ENCODE data around the gene BAZ1B. TPM values are rescaled to one million over a fixed set of nuclear protein-coding genes. Genes with fewer than 3 reads are reported as not detected.
"Not testable (repeated sequence)": the region's sequence is repeated elsewhere in the genome, so short reads cannot be mapped to it uniquely, and the experiment has no call there.

The BAZ1B gene
- polyA plus RNA-seq, 1 donor from 2014 or later: 35.0 TPM

DNA sequence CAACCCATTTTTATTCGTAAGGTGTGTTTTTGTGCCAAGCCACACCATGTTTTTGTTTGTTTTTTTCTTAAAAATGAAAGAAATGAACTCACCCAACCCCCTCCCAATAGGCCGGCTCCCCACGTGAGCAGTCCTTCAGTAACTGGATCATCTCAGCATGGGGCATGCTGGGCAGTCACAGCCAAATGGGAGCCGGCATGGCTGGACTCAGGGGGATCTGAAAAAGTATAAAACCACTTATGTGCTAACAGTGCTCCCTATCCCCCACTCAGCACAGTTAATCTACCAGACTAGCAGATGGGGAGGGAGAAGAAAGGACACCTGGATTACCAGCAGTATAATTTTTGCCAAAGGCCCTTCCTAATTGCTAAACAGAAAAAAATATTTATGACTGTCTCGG lies 39.3 kb downstream of the BAZ1B start:
- Histone ChIP-seq H3K27me3 (ENCODE audit: insufficient read depth, low read depth, low read length) (no peaks in the 10 kb centered on the region), H3K4me3 (ENCODE audit: low read length) (no peak overlapping the region), H3K79me2 (replicated peaks; ENCODE audit: insufficient read depth, low read length) (peaks cover 10% of the 10 kb centered on the region), H4K20me1 (ENCODE audit: insufficient read depth) (no peaks in the 10 kb centered on the region), H3K27ac (ENCODE audit: low read length) (no peak overlapping the region), H3K36me3 (ENCODE audit: insufficient read depth, low read length) (peaks cover 4% of the 10 kb centered on the region), H2AFZ (ENCODE audit: low read depth, low read length) (no peak overlapping the region), H3K9ac (ENCODE audit: low read length) (no peak overlapping the region), H3F3A (ENCODE audit: insufficient read depth, low read length, poor library complexity, severe bottlenecking) (no peaks in the 10 kb centered on the region), H3K9me3 (ENCODE audit: low read length) (no peaks in the 10 kb centered on the region), H3K4me2 (ENCODE audit: low read length) (no peak overlapping the region), H3K9me2 (ENCODE audit: insufficient read depth, low read length) (no peaks in the 10 kb centered on the region)
- TF ChIP-seq EZH2 (IDR thresholded peaks at IDR 0.05; ENCODE audit: borderline replicate concordance, insufficient read depth, low read length, poor library complexity, severe bottlenecking) (no peak), MXI1 (conservative IDR thresholded peaks at IDR 0.05; ENCODE audit: poor library complexity, severe bottlenecking) (no peak), POLR2AphosphoS5 (IDR thresholded peaks at IDR 0.05) (no peak), REST (IDR thresholded peaks at IDR 0.05; ENCODE audit: borderline replicate concordance) (no peak), EP300 (conservative IDR thresholded peaks at IDR 0.05; ENCODE audit: poor library complexity, severe bottlenecking) (no peak), RAD21 (conservative IDR thresholded peaks at IDR 0.05) (no peak), SMC3 (conservative IDR thresholded peaks at IDR 0.05; ENCODE audit: poor library complexity) (no peak), TAF1 (IDR thresholded peaks at IDR 0.05; ENCODE audit: low read depth) (no peak)
- TF ChIP-seq, protein P1, sequence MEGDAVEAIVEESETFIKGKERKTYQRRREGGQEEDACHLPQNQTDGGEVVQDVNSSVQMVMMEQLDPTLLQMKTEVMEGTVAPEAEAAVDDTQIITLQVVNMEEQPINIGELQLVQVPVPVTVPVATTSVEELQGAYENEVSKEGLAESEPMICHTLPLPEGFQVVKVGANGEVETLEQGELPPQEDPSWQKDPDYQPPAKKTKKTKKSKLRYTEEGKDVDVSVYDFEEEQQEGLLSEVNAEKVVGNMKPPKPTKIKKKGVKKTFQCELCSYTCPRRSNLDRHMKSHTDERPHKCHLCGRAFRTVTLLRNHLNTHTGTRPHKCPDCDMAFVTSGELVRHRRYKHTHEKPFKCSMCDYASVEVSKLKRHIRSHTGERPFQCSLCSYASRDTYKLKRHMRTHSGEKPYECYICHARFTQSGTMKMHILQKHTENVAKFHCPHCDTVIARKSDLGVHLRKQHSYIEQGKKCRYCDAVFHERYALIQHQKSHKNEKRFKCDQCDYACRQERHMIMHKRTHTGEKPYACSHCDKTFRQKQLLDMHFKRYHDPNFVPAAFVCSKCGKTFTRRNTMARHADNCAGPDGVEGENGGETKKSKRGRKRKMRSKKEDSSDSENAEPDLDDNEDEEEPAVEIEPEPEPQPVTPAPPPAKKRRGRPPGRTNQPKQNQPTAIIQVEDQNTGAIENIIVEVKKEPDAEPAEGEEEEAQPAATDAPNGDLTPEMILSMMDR (IDR thresholded peaks at IDR 0.05; ENCODE audit: poor library complexity, severe bottlenecking): no peak

- not testable (repeated sequence) for H4K20me1 ChIP-seq (ENCODE audit: insufficient read depth); H3K9me2 ChIP-seq (ENCODE audit: insufficient read depth, low read length); H3K9ac ChIP-seq (ENCODE audit: low read length); H3F3A ChIP-seq (ENCODE audit: insufficient read depth, low read length, poor library complexity, severe bottlenecking); H3K27ac ChIP-seq (ENCODE audit: low read length); H3K4me3 ChIP-seq (ENCODE audit: low read length); H2AFZ ChIP-seq (ENCODE audit: low read depth, low read length); H3K27me3 ChIP-seq (ENCODE audit: insufficient read depth, low read depth, low read length); H3K9me3 ChIP-seq (ENCODE audit: low read length); H3K4me2 ChIP-seq (ENCODE audit: low read length)
- peaks cover 15% of the 10 kb centered on the region for H3K36me3 ChIP-seq (ENCODE audit: insufficient read depth, low read length)
- peaks cover 10% of the 10 kb centered on the region for H3K79me2 ChIP-seq (replicated peaks; ENCODE audit: insufficient read depth, low read length)
Measured at GRCh38 chr7:73481521-73481920, 40.6 kb downstream of the BAZ1B start.

GRCh38 chr7:73478549-73478948 lies 43.5 kb downstream of the BAZ1B start:
- TF ChIP-seq EZH2 (IDR thresholded peaks at IDR 0.05; ENCODE audit: borderline replicate concordance, insufficient read depth, low read length, poor library complexity, severe bottlenecking) (no peak), TAF1 (IDR thresholded peaks at IDR 0.05; ENCODE audit: low read depth) (no peak), REST (IDR thresholded peaks at IDR 0.05; ENCODE audit: borderline replicate concordance) (no peak), EP300 (conservative IDR thresholded peaks at IDR 0.05; ENCODE audit: poor library complexity, severe bottlenecking) (no peak), SMC3 (conservative IDR thresholded peaks at IDR 0.05; ENCODE audit: poor library complexity) (no peak), RAD21 (conservative IDR thresholded peaks at IDR 0.05) (no peak), POLR2AphosphoS5 (IDR thresholded peaks at IDR 0.05) (no peak), MXI1 (conservative IDR thresholded peaks at IDR 0.05; ENCODE audit: poor library complexity, severe bottlenecking) (no peak)
- TF ChIP-seq, protein P1 (IDR thresholded peaks at IDR 0.05; ENCODE audit: poor library complexity, severe bottlenecking): no peak
- Histone ChIP-seq H3K4me2 (ENCODE audit: low read length) (no peak overlapping the region), H3K27ac (ENCODE audit: low read length) (no peak overlapping the region), H3K27me3 (ENCODE audit: insufficient read depth, low read depth, low read length) (no peaks in the 10 kb centered on the region), H3K9me3 (ENCODE audit: low read length) (no peaks in the 10 kb centered on the region), H4K20me1 (ENCODE audit: insufficient read depth) (no peaks in the 10 kb centered on the region), H2AFZ (ENCODE audit: low read depth, low read length) (no peak overlapping the region), H3F3A (ENCODE audit: insufficient read depth, low read length, poor library complexity, severe bottlenecking) (no peaks in the 10 kb centered on the region), H3K9me2 (ENCODE audit: insufficient read depth, low read length) (no peaks in the 10 kb centered on the region), H3K9ac (ENCODE audit: low read length) (no peak overlapping the region), H3K36me3 (ENCODE audit: insufficient read depth, low read length) (peaks cover 22% of the 10 kb centered on the region), H3K4me3 (ENCODE audit: low read length) (no peak overlapping the region), H3K79me2 (replicated peaks; ENCODE audit: insufficient read depth, low read length) (peaks cover 24% of the 10 kb centered on the region)
